ENCODE data around the gene PLCB1.

The PLCB1 gene

GRCh38 chr20:8131598-8132483, at the start of gene PLCB1:
Gene PLCB1 (plus strand): TSS chr20:8132266. CDS start chr20:8132652, 386 bp downstream.
- peak; percentile 89 for DNase-seq (ENCODE audit: low read depth)
- peak; percentile 74 for TF ChIP-seq CTCF (IDR thresholded peaks at IDR 0.05; ENCODE audit: low read length, missing control alignments)

GRCh38 chr20:8082989-8083388, 49.1 kb upstream of the PLCB1 start:
- DNase-seq (ENCODE audit: low read depth), result peak; percentile 95
- no peak overlapping the region for H3K4me3 ChIP-seq (replicated peaks; ENCODE audit: low read depth, low read length)
- no peak for TF ChIP-seq CTCF (IDR thresholded peaks at IDR 0.05; ENCODE audit: low read length, missing control alignments)

More at GRCh38 chr20:8131598-8132483, at the start of gene PLCB1:
- peak within 1 kb of the TSS; percentile 73 for H3K4me3 ChIP-seq (replicated peaks; ENCODE audit: low read depth, low read length)

DNA sequence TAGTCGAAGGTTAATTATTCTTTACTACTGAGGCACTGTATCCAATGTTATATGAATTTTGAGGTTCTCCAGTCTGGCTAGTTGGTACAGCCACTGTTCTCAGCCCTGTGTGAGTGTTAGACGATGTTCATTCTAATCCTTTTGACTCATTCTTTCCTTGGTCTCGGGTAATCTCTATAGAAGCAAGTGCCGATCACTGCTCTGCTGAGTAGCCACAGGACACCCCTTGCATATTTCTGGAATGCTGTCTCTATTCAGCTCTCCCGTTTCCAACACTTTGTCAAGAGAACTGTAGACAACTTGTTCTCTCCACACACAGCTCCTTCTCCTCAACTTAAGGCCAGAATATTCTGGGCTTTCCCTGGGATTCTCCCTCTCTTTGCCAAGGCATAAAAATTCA, 42.4 kb upstream of the PLCB1 start:
- no peak overlapping the region for H3K4me3 ChIP-seq (replicated peaks; ENCODE audit: low read depth, low read length)
- no peak for TF ChIP-seq CTCF (IDR thresholded peaks at IDR 0.05; ENCODE audit: low read length, missing control alignments)
- no peak for DNase-seq (ENCODE audit: low read depth)

GRCh38 chr20:8094415-8094818, 37.6 kb upstream of the PLCB1 start:
- DNase-seq (ENCODE audit: low read depth), result peak; percentile 98
- no peak overlapping the region for H3K4me3 ChIP-seq (replicated peaks; ENCODE audit: low read depth, low read length)
- TF ChIP-seq CTCF (IDR thresholded peaks at IDR 0.05; ENCODE audit: low read length, missing control alignments), result no peak

- DNase-seq (ENCODE audit: low read depth), result peak; percentile 95
- no peak for TF ChIP-seq CTCF (IDR thresholded peaks at IDR 0.05; ENCODE audit: low read length, missing control alignments)
- no peak overlapping the region for H3K4me3 ChIP-seq (replicated peaks; ENCODE audit: low read depth, low read length)
These were observed 37.2 kb upstream of the PLCB1 start for GRCh38 chr20:8094850-8095249.

DNA sequence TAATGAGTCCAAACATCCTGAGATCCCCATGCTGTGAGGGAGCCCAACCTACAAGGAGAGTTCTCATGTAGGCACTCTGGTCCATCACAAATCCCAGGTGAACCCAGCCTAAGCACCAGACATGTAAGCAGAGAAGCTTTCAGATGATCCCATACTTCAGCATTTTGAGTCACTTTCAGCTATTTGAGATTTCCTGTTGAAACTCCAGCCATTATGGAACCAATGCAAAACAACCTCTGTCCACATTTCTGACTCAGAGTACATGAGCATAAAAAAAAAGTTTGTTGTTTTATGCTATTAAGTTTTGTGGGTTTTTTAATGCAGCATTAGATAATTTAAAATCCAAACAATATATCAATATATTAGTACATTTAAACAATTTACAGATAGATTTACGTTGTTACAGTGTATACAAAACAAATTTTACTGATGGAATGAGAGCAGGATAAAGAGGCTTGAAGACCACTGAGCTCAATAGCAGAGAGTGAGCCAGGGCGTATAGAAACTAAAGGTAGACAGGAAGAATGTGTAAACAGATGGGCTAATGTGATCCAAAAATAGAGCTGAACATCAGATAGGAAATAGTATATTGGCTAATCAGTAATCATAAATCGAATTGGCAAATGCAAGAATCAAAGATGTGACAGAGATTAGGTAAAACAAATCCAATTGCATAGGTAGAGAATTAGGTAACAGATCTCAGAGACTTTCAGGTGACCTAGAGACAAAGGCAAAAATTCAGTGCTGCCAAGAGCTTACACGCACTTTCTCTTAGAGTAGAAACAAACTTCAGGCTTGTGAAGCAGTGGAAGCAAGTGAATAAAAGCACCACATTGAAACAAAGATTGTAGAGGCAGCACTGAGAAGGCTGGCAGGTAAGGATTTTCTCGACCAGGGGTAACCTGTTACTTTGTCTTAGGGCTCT, 36.2 kb upstream of the PLCB1 start:
- DNase-seq (ENCODE audit: low read depth), result peak; percentile 68
- no peak for TF ChIP-seq CTCF (IDR thresholded peaks at IDR 0.05; ENCODE audit: low read length, missing control alignments)
- no peak overlapping the region for H3K4me3 ChIP-seq (replicated peaks; ENCODE audit: low read depth, low read length)

All from fibroblast of pulmonary artery (primary cell).